B cell (primary cell): ENCODE measurements around the gene XXYLT1.

Experiments used
- EZH2 ChIP-seq: IDR thresholded peaks from 2 replicates; pipeline ENCODE4 v1.6.1; 2012; ENCODE audit warnings: borderline replicate concordance, low read depth, mild to moderate bottlenecking, moderate library complexity, low read length; ENCODE audit not compliant: insufficient read depth, poor library complexity, severe bottlenecking
- TF ChIP-seq, protein P1 (sequence below): fragments of 200-600 bp; IDR thresholded peaks from one replicate; pipeline ENCODE4 v1.8.0; 2022; ENCODE audit warnings: antibody characterized with exemption, mild to moderate bottlenecking

DNA sequence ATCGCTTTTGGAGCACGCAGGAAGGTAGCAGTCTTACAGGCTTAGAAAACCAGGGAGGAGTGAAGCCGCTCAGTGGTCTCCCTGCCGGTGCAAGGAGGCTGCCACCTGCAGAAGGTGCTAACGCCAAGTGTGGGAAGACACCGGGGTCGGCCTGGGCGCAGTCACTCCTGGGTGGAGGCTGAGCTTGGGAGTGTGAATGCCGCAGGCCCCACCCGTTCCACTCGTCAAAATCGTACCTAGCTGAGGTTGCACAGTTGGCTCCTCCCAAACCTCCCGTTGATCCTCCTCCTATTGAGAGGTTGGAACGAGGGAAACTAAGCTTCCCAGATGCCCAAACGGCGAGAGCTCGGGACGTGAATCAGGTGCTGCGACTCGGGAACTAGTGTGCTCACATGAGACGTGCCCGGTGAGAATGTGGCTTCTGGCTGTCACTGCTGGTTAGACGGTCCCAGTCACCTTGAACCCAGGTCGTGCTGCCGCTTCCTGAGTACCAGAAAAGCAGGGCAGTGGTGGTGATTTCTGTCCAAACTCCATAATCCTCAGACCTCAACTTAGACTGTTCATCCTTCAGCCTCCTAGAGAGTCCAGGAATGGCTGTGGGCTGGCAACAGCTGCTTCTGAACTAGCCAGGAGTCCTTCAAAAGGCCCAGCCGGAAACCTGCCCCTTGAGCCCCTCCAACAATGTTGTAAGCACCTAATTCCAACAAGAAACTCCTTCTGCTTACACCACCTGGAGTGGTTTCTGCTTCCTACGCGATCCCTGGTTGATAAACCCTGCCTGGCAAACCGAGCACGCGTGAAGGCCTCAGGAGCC is 156.0 kb downstream of the XXYLT1 start:
- TF ChIP-seq, protein P1, sequence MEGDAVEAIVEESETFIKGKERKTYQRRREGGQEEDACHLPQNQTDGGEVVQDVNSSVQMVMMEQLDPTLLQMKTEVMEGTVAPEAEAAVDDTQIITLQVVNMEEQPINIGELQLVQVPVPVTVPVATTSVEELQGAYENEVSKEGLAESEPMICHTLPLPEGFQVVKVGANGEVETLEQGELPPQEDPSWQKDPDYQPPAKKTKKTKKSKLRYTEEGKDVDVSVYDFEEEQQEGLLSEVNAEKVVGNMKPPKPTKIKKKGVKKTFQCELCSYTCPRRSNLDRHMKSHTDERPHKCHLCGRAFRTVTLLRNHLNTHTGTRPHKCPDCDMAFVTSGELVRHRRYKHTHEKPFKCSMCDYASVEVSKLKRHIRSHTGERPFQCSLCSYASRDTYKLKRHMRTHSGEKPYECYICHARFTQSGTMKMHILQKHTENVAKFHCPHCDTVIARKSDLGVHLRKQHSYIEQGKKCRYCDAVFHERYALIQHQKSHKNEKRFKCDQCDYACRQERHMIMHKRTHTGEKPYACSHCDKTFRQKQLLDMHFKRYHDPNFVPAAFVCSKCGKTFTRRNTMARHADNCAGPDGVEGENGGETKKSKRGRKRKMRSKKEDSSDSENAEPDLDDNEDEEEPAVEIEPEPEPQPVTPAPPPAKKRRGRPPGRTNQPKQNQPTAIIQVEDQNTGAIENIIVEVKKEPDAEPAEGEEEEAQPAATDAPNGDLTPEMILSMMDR, result no peak
- no peak for TF ChIP-seq EZH2
